Upper lobe of left lung (tissue), 6 donors: Measurements from ENCODE around the gene UNKL. TPM values are rescaled to one million over a fixed set of nuclear protein-coding genes. Genes with fewer than 3 reads are reported as not detected.

Source experiments
- ATAC-seq, 2 donors: fragments of 200-7000 bp; cut with Tn5 transposase; one replicate each; pipeline ENCODE4 v1.9.1; 2022; ENCODE audit warnings: mild to moderate bottlenecking in 2 of 2, moderate library complexity in 2 of 2; ENCODE audit not compliant: low FRiP score in 2 of 2
- DNase-seq, 2 donors: peaks; one replicate each; pipeline ENCODE4 v3.0.0-alpha.2; 2019 to 2020
- H3K27ac ChIP-seq, 4 donors: fragments of 200-600 bp; sonication (generic); one replicate each; pipeline ENCODE4 v1.5.1; 2016 to 2019
- H3K27me3 ChIP-seq, 4 donors: fragments of 200-600 bp; sonication (generic); one replicate each; pipeline ENCODE4 v1.5.1; 2017 to 2019
- H3K36me3 ChIP-seq, 4 donors: fragments of 200-600 bp; sonication (generic); one replicate each; pipeline ENCODE4 v1.5.1; 2016 to 2019
- H3K4me1 ChIP-seq, 4 donors: fragments of 200-600 bp; sonication (generic); one replicate each; pipeline ENCODE4 v1.5.1; 2018 to 2019
- H3K4me3 ChIP-seq, 4 donors: fragments of 200-600 bp; sonication (generic); one replicate each; pipeline ENCODE4 v1.5.1; 2017 to 2019; ENCODE audit warnings: mild to moderate bottlenecking in 2 of 4, moderate library complexity in 1 of 4
- H3K9me3 ChIP-seq, 4 donors: fragments of 200-600 bp; sonication (generic); one replicate each; pipeline ENCODE4 v1.5.1; 2018 to 2019
- CTCF ChIP-seq, 6 experiments: fragments of 450-650 bp in 4 of 6; fragments of 200-600 bp in 2 of 6; sonication (generic) in 2 of 6; IDR thresholded peaks; one replicate each; pipeline ENCODE4 v1.5.1; 2016 to 2019; ENCODE audit warnings: antibody characterized with exemption in 6 of 6
- EP300 ChIP-seq, 4 donors: sonication (generic); formaldehyde crosslinking; IDR thresholded peaks; one replicate each; pipeline ENCODE4 v1.5.1; 2017; ENCODE audit warnings: antibody characterized with exemption in 4 of 4, control low read depth in 2 of 4
- POLR2A ChIP-seq, 4 donors: fragments of 450-650 bp; IDR thresholded peaks; one replicate each; pipeline ENCODE4 v1.5.1; 2016 to 2017; ENCODE audit warnings: antibody characterized with exemption in 4 of 4, mild to moderate bottlenecking in 2 of 4
- POLR2AphosphoS5 ChIP-seq, 2 donors: sonication (generic); formaldehyde crosslinking; IDR thresholded peaks; one replicate each; pipeline ENCODE4 v1.5.1; 2017; ENCODE audit warnings: antibody characterized with exemption in 2 of 2
- WGBS, 2 donors: methylation state at CpG; one replicate each; pipeline ENCODE4 v1.1.5; 2017 to 2018; 5-methylcytosine and 5-hydroxymethylcytosine counted together
- total RNA-seq, 6 donors: library from RNA; depleted of rRNA in 4 of 6; stranded (reverse); fragments of >200 nt in 4 of 6; gene quantifications; one replicate each; pipeline versions ENCODE4 v1.1.0 to v1.2.1, GENCODE V29; 2016 to 2021
- donor health status: DM: no; HTN: no; CAD: no; lungs with moderate emphysema.
- donor health status: DM: no; HTN: yes; CAD: no; lungs with severe emphysema.

UNKL gene
- total RNA-seq, 6 donors from 2014 or later = 7.6 to 83.8 (median 28.0) TPM

GRCh38 chr16:1367486-1368174, 46.9 kb downstream of the UNKL start:
- Histone ChIP-seq H3K9me3 (no peaks in the 10 kb centered on the region), H3K36me3 (peaks cover 14 to 75% (median 59%) of the 10 kb centered on the region in 4 donors), H3K4me3 (no peak overlapping the region), H3K27ac (no peak overlapping the region), H3K4me1 (no peaks in the 10 kb centered on the region), H3K27me3 (no peaks in the 10 kb centered on the region)
- 91 to 100% methylated on average over 4 to 22 of the region's 27 CpGs for WGBS, 2 donors
- ATAC-seq = no peak
- TF ChIP-seq POLR2A (IDR thresholded peaks at IDR 0.05) (no peak), EP300 (IDR thresholded peaks at IDR 0.05) (no peak), POLR2AphosphoS5 (IDR thresholded peaks at IDR 0.05) (no peak), CTCF (IDR thresholded peaks at IDR 0.05) (no peak)
- peak in 1 of 2 donors; percentile 58 for DNase-seq

GRCh38 chr16:1366712-1367299, 47.7 kb downstream of the UNKL start:
- H3K9me3 ChIP-seq = no peaks in the 10 kb centered on the region
- DNase-seq (peak in 1 of 2 donors; percentile 77), ATAC-seq (no peak)
- no peaks in the 10 kb centered on the region for H3K4me1 ChIP-seq
- no peak overlapping the region for H3K4me3 ChIP-seq
- peaks cover 19 to 83% (median 67%) of the 10 kb centered on the region in 4 donors for H3K36me3 ChIP-seq
- H3K27me3 ChIP-seq = no peaks in the 10 kb centered on the region
- 88 to 92% methylated on average over 21 to 22 of the region's 24 CpGs for WGBS, 2 donors
- TF ChIP-seq POLR2A (IDR thresholded peaks at IDR 0.05) (no peak), POLR2AphosphoS5 (IDR thresholded peaks at IDR 0.05) (no peak), CTCF (IDR thresholded peaks at IDR 0.05) (no peak), EP300 (IDR thresholded peaks at IDR 0.05) (no peak)
- H3K27ac ChIP-seq = no peak overlapping the region

GRCh38 chr16:1366060-1366711, 48.3 kb downstream of the UNKL start:
- Histone ChIP-seq H3K4me3 (no peak overlapping the region), H3K4me1 (no peaks in the 10 kb centered on the region), H3K27ac (no peak overlapping the region), H3K27me3 (no peaks in the 10 kb centered on the region), H3K36me3 (peaks cover 16 to 83% (median 67%) of the 10 kb centered on the region in 4 donors), H3K9me3 (no peaks in the 10 kb centered on the region)
- DNase-seq (peak in 1 of 2 donors; percentile 71), ATAC-seq (peak in 1 of 2 donors; percentile 18)
- WGBS, 2 donors = 85 to 91% methylated on average over 15 to 21 of the region's 29 CpGs
- TF ChIP-seq POLR2A (IDR thresholded peaks at IDR 0.05) (no peak), EP300 (IDR thresholded peaks at IDR 0.05) (no peak), POLR2AphosphoS5 (IDR thresholded peaks at IDR 0.05) (no peak), CTCF (IDR thresholded peaks at IDR 0.05) (no peak)

GRCh38 chr16:1364510-1364909, 50.0 kb downstream of the UNKL start:
- H3K36me3 ChIP-seq = peaks cover 11 to 87% (median 66%) of the 10 kb centered on the region in 4 donors
- ATAC-seq (no peak), DNase-seq (peak in 1 of 2 donors; percentile 71)
- 90% methylated on average over 14 to 22 of the region's 22 CpGs for WGBS, 2 donors
- no peak for TF ChIP-seq POLR2A (IDR thresholded peaks at IDR 0.05)
- TF ChIP-seq POLR2AphosphoS5 (IDR thresholded peaks at IDR 0.05) = no peak
- no peak for TF ChIP-seq CTCF (IDR thresholded peaks at IDR 0.05)
- TF ChIP-seq EP300 (IDR thresholded peaks at IDR 0.05) = no peak
- no peaks in the 10 kb centered on the region for H3K4me1 ChIP-seq
- H3K9me3 ChIP-seq = no peaks in the 10 kb centered on the region
- no peaks in the 10 kb centered on the region for H3K27me3 ChIP-seq
- no peak overlapping the region for H3K27ac ChIP-seq
- H3K4me3 ChIP-seq = no peak overlapping the region
